ENCODE data around the gene C10orf53.
"Not testable (repeated sequence)": the region's sequence is repeated elsewhere in the genome, so short reads cannot be mapped to it uniquely, and the experiment has no call there.

The C10orf53 gene

DNA sequence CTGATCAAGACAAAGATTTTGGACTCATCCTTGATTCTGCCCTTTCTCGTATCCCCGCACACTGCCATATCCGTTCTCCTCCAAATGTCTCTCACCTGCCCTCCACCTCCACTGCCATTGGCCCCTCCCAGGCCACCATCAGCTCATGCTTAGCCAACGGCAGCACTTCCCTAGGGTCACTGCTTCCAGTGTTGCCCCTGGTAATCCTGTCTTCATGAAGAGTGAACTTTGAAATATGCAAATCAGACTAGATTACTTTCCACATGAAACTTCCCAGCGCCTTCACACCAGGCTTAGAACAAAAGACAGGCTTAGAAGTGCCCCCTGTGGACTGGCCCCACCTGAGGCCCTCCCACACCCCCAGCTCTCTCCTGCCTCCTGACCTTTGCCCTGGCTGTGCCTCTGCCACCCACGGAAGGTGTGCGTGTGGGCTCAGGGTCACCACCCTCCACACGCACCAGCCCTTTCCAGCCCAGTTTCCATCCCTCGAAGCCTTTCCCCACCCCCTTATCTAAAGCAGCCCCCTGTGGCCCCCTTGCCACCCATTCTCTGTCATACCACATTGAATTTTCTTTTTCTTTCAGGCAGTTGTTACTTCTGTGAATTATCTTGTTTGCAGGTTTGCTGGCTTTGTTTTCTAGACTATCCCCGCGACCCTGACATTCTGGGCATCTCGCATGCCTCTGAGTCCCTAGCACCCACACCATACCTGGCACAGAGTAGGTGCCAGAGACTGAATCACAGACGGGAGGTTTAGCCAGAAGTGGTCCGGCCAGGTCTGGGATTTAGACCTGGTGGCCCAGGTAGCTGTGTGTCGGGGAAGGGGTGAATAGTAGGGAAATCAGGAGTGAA, 26.8 kb upstream of the C10orf53 start:
- no peak for DNase-seq (ENCODE audit: extremely low read depth in 1 of 2, low read depth in 1 of 2)

DNA sequence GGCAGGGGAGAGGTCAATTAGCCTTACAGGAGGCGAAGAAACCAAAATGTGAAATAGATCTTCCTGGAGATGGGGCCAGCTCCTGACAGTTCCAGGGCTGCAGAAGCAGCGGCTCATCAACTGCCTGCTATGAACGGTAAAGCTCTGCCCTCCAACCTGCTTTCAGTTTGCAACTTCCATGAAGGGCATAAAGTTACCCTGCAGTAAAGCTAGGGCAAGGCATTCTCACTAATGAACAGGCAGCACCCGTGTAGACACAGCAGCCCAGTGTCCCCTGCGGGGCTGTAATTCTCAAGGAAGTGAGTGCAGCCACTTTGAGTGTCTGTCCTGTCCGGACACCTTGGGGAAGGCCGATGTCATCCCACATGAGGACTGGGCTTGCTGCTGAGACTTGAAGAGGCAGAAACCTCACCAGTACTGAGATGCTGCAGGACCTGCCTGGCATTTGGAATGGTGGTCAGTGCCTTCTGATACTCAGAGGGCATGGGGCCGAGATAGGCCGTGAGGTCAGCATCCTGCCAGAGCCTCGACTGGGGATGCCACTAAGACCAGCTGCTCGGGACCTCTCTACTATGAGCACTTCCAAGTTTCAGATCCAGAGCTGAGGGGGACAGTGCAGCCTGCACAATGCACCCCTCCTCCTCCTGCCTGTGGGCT, 26.1 kb upstream of the C10orf53 start:
- no peak for DNase-seq (ENCODE audit: extremely low read depth in 1 of 2, low read depth in 1 of 2)

DNA sequence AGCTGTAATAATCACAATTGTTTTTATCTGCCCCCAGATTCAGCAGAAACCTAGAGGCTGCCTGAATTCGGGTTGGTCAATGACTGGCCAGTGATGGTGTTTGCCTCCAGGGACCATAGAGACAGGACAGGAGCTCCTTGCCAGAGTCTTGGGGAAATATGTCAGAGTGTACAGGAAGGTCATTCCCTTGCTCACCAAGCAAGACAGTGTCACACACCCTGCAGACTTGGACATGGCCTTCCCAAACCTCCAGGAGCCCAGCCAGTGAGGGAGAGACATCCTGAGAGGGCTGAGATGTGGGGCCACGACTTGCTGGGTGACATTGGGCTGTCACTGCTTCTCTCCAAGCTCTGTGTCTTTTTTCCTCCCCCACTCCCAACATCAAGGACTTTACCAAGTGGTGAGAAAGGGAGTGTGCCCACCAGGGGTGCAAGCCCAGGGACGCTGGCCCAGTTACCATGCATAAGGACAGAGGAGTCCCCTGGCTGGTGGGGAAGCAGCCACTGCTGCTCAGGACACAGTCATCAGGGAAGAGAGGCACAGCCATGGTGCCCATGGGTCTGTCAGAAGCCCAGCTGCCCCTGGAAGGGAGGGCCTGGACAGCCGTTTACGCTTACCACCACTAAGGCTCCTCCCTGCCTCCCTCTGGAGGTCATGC, 25.3 kb upstream of the C10orf53 start:
- no peak for DNase-seq (ENCODE audit: extremely low read depth in 1 of 2, low read depth in 1 of 2)

DNA sequence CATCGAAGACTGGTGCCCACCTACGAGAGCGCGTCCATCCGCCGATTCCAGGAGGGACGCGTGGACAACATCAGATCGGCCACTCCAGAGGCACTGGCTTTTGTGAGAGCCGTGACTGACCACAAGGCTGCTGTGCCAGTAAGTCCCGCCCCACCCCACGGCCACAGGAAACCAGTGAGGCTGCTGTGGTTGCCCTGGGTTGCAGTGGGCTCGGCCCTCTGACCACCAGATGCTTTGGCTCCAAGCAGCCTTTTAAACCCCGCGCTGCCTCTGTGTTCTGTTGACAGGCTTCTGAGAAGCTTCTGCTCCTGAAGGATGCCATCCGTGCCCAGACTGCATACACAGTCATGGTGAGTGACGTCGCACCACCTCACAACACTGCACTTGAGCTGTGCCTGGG, 24.4 kb upstream of the C10orf53 start:
- no peak for DNase-seq (ENCODE audit: extremely low read depth in 1 of 2, low read depth in 1 of 2)

DNA sequence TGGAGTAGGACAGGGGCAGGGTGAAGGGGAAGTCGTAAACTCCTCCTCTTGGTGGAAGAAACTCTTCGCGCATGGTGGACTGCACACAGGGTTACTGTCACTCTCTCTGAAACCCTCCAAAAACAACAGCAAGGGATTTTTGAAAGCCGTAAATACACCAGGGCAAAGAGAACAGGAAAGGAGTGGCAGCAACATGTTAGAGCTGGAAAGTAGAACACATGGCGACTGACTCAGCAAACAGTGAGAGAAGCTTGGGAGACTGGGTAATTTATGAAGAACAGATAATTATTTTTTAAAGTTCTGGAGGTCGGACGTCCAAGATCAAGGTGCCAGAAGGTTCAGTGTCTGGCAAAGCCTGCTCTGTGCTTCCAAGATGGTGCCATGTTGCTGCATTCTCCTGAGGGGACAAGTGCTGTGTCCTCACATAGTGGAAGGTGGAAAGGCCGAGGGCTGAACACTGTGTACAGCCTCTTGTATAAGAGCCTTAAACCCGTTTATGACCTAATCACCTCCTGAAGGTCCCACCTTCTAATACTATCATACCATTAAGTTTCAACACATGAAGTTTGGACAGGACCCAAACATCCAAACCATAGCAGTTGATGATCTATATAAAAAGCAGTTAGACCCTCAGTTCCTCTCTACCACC, 22.5 kb upstream of the C10orf53 start:
- no peak for DNase-seq (ENCODE audit: extremely low read depth in 1 of 2, low read depth in 1 of 2)

DNA sequence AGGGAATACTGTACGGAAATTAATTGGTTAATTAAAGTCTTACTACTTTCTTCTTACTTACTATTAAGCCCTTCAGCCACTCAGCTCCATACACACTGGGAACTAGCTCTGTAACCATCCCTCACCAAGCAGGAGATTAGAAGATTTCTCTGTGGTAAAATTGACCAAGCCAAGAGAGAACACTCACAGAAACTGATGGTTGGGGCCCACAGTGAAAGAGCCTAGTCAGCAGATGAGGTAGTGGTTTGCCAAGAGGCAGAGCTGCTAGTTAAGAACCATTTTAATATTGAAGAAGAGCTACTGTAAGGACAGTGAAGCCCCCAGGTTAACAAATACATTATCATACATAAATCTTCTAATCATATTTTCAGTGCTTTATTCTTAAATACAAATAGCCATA, 21.8 kb upstream of the C10orf53 start:
- no peak for DNase-seq (ENCODE audit: extremely low read depth in 1 of 2, low read depth in 1 of 2)

DNA sequence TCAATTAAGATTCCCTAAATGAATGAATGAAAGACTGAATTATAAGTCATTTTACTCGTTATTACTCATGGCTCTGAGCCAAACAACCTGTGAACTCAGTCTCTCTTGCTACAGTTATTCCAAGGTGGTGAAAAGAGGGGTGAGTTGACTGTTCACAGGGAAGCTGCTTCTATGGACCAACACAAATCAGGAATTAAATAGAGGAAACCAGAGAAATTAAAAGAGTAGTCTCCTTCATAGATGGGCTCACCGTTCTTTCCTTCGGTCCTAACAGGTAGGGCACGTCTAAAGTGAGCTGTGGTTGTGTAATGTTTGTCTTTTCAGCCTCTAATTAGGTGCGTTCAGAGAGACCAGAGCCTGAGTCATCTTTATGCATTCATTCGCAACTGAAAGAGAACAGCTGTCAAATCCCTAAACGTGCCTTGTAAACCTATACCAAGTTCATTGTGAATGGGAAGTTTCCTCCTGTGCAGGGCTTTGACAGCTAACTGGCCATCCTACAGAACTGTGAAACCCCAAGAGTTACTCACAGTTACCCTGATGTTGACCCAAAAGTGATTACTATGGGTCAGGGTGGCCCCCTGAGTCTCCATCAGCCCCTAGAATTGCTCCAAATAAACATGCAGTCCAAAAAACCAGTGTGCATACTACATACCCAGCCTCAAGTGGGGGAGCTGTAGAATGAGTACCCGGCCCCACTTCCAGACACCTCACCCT, 18.2 kb upstream of the C10orf53 start:
- DNase-seq (ENCODE audit: extremely low read depth in 1 of 2, low read depth in 1 of 2): no peak

DNA sequence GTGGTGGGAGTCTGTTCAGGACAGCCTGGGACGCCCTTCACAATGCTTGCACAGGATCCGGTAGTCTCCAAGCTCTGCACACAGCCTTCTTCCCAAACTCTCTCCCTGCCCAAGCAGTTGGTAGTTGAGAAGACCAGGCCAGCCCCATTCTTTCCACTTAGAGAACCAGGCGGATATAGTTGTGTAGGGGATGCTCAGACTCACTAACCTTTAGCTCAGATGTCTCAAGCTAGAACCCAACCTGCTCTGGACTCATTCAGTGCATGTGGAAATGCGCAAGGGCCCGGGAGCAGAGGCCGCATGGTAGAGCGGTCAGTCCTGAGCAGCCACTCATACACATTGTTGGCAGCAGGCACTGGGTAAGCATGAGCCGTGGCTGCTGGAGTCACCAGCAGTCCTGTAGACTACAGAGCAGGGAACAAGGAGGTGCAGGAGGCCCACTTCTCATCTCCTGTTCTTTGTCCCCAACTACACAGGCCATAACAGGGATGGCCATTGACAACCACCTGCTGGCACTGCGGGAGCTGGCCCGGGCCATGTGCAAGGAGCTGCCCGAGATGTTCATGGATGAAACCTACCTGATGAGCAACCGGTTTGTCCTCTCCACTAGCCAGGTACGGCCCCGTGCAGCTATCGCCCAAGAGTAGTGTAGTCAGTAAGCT, 17.2 kb upstream of the C10orf53 start:
- no peak for DNase-seq (ENCODE audit: extremely low read depth in 1 of 2, low read depth in 1 of 2)

DNA sequence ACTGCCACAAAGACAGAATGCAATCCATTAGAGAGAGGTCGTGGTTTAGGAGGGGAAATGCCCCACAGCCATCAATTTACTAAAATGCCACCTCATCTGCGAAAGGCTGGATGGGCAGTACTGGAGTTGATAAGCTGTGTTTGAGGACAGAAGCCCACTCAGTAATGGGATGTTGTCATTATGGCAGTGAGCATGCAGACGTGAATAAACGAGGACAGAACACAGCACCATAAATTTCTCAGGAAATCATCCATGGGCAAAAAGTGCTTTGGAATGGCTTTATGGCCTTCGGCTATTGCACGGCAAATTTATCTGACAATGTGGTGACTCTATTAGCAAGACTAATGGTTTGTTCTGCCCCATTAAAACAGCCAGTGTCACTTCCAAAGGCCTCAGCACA, 15.9 kb upstream of the C10orf53 start:
- DNase-seq (ENCODE audit: extremely low read depth in 1 of 2, low read depth in 1 of 2): no peak

DNA sequence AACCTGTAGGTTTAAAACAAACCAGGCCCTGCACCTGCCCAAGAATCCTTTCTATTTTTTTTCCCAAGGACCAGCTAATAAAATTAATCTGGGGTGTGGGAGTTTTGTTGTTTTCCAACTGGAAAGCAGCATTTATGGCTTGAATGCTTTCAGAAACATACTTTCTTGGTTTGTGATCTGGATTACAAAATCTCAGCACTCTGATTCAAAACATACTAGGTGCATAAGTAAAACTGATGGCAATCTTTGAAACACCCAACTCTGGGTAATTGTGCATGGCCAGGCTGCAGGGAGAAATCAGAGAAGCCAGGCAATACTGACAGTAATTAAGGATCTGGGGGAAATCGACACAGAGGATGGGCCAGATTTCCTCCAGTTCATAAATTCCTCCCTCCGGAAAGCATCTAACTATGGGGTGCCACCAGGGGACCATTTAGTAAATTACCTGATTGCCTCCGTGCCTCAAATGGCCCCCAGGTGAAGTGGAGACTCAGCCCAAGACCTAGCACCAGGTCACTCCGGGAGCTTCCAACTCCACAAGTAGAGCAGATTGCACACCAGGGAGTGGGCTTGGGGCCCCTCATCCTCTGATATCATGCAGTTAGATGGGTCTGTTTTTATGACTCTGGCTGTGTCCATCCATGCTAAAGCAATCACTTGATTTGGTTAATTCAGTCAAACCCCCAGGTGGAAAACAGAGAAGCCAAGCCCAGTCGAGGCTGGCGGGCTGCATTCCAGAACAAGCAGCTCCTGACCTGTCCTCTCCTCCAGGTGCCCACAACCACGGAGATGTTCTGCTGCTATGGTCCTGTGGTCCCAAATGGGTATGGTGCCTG, 15.2 kb upstream of the C10orf53 start:
- no peak for DNase-seq (ENCODE audit: extremely low read depth in 1 of 2, low read depth in 1 of 2)

DNA sequence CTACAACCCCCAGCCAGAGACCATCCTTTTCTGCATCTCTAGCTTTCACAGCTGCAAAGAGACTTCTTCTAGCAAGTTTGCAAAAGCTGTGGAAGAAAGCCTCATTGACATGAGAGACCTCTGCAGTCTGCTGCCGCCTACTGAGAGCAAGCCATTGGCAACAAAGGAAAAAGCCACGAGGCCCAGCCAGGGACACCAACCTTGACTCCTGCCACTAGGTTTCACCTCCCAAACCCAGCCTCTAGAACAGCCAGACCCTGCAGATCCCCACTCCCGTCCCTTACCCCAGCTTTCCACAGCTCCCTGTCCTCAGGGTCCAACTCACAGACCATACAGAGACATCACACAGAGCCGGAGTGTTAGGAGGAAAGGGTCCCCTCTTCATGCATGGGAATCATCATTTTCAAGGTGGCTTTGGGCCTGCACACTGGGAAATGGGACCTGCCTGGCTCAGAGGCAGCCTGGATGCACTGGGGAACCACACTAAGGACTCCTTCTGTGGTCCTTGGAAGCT, 14.6 kb upstream of the C10orf53 start:
- no peak for DNase-seq (ENCODE audit: extremely low read depth in 1 of 2, low read depth in 1 of 2)

DNA sequence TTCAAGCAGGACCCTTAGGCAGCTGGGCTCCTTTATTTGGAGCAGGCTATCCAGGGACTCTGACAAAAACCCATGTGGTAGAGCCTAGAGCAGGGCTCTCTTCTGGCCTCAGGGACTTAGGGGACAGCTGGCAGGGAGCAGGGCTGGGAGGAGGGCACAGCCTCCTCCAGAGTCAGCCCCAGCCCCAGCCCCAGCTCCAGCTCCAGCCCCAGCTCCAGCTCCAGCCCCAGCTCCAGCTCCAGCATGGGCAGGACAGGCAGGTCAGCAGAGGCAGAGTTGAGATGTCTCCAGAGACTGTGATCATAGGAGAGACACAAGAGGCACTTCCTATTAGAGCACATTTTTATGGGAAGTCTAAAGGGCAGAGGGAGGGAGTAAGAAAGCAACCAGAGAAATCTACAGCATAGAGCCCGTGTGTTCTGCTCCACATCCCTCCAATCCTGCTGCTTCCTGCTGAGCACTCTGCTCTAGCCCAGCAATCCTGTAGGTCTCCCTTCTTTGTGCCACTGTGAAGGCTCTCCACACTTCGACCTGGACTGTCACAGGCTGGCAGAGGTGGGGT, 13.3 kb upstream of the C10orf53 start:
- DNase-seq (ENCODE audit: extremely low read depth in 1 of 2, low read depth in 1 of 2): no peak

DNA sequence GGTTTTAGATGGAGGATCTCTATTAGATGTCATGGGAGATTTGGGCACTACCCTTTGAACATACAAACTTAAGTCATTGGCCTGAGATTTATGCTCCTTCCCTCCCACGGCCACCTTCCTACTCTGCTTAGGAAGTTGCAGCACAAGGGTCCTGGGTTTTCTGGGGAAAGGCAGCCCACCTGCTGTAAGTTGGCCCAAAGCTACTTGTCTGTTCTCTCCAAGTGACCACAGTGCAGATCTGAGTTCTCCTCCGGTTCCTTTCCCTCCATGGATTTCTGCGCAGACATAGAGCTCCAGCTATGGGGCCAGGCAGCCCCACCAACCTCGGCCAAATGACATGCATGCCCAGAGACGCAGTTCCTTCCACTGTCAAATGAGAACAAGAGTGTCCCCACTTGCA, 12.8 kb upstream of the C10orf53 start:
- no peak for DNase-seq (ENCODE audit: extremely low read depth in 1 of 2, low read depth in 1 of 2)

DNA sequence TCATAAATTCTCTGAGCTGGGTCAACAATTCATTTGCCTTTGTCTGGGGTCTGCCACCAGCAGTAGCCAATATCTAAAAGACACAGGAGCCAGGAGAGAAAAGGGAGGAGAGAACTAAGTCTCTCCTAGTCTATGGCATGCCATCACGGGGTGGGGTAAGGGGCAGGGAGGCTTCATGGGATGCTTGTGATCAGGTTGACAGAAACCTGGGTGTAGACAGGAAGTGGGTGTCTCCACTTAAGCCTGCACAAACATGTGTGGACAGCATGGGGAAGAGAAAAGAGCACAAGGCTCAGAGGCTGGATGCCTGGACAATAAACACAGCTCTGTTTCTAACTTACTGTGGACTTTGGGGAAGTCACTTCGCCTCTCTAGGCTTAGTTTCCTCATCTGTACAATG, 11.5 kb upstream of the C10orf53 start:
- no peak for DNase-seq (ENCODE audit: extremely low read depth in 1 of 2, low read depth in 1 of 2)

DNA sequence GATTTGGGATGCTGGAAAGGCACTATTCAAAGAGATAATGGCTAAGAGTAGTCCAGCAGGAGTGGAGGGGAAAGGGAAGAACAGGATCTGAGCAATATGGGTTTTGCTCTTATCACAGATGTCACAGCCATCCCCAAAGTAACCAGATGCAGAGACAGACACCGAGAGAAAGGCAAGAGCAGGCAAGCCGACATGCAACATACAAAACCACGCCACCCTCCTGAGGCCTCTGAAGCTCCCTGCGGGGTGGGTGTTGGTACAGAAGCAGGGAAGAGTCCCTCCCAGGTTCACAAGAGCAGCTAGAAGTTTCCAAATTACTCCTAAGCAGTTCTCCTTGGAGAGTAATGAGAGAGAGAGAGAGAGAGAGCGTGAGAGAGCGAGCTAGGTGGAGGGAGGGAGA, 10.8 kb upstream of the C10orf53 start:
- DNase-seq (ENCODE audit: extremely low read depth in 1 of 2, low read depth in 1 of 2): no peak

DNA sequence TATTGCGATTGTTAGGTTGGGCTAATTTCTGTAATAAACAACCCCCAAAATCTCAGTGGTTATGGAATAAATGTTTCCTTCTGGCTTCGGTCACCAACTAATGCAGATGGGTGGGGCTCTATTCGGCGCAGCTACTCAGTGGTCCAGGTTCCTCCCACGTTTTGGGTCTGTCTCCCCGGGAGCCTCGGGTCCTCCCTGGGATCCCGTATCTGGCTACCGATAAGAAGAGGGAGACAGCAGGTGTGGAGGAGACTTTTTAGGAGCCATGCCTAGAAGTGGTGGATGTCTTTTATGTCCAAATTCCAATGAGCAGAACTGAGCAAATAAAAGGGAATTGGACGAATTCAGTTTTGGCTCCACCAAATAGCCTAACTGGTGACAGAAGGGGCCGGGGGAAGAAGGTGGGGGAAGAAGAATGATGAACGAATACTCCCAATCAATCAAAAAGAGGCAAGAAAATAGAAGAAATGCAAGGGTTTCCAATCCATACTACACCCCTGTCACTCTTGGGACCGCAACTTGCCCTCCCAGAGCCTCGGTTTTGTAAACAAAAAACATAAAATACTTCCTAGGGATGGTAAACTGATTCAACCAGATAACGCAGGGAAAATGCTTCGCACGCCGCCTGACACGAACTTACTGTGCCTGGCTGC, 498 bp upstream of the C10orf53 start:
- no peak for DNase-seq (ENCODE audit: extremely low read depth in 1 of 2, low read depth in 1 of 2)

DNA sequence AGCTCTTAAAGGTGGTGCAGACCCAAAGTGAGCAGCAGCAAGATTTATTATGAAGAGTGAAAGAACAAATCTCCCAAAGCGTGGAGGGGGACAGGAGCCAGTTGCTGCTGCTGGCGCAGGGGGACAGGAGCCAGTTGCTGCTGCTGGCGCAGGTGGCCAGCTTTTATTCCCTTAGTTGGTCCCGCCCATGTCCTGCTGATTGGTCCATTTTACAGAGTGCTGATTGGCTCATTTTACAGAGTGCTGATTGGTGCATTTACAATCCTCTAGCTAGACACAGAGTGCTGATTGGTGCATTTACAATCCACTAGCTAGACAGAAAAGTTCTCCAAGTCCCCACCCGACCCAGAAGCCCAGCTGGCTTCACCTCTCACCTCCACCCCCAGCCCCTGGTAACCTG, 3.0 kb downstream of the C10orf53 start:
- not testable (repeated sequence) for DNase-seq (ENCODE audit: extremely low read depth in 1 of 2, low read depth in 1 of 2)

DNA sequence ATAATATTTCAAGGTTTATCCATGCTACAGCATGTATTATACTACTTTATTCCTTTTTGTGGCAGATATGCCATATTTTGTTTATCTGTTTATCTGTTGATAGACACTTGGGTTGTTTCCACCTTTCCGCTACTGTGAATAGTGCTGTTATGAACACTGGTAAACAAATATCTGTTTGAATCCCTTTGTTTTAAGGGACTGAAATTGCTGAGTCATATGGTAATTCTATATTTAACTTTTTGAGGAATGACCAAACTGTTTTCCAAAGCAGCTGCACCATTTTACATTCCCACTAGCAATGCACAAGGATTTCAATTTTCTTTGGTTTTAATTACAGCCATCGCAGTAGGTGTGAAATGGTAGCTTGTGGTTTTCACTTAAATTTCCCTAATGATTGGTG, 3.4 kb downstream of the C10orf53 start:
- no peak for DNase-seq (ENCODE audit: extremely low read depth in 1 of 2, low read depth in 1 of 2)

Measured in activated CD8-positive, alpha-beta memory T cell treated with anti-CD3 and anti-CD28 coated beads for 1 hour (primary cell).